Right lobe of liver (tissue), 6 donors: ENCODE measurements around the gene ST6GAL2. TPM values are rescaled to one million over a fixed set of nuclear protein-coding genes. Genes with fewer than 3 reads are reported as not detected.

Experiments used
- ATAC-seq, 4 donors: fragments of 200-7000 bp; cut with Tn5 transposase; one replicate each; pipeline ENCODE4 v1.9.1; 2020; ENCODE audit warnings: mild to moderate bottlenecking in 4 of 4, moderate library complexity in 4 of 4
- DNase-seq, 3 donors: peaks; one replicate each; pipeline ENCODE4 v3.0.0-alpha.2; 2020
- H3K27ac ChIP-seq, 3 donors: fragments of 200-600 bp; one replicate each; pipeline ENCODE4 v1.8.0; 2022
- H3K27me3 ChIP-seq, 2 donors: fragments of 200-600 bp; one replicate each; pipeline ENCODE4 v1.8.0; 2022
- H3K36me3 ChIP-seq, 4 donors: fragments of 200-600 bp; sonication (generic) in 1 of 4; one replicate each; pipeline versions ENCODE4 v1.5.1 to v1.8.0; 2017 to 2022; ENCODE audit warnings: control low read depth in 1 of 4
- H3K4me1 ChIP-seq, 4 donors: fragments of 200-600 bp; sonication (generic) in 1 of 4; one replicate each; pipeline versions ENCODE4 v1.5.1 to v1.8.0; 2017 to 2022; ENCODE audit warnings: control low read depth in 1 of 4
- H3K4me3 ChIP-seq, 3 donors: fragments of 200-600 bp; one replicate each; pipeline ENCODE4 v1.8.0; 2022
- H3K9me3 ChIP-seq, 4 donors: fragments of 200-600 bp; sonication (generic) in 1 of 4; one replicate each; pipeline versions ENCODE4 v1.5.1 to v1.8.0; 2017 to 2022; ENCODE audit warnings: control low read depth in 1 of 4
- CTCF ChIP-seq, 4 donors: fragments of 200-600 bp in 3 of 4; fragments of 450-650 bp in 1 of 4; IDR thresholded peaks; one replicate each; pipeline versions ENCODE4 v1.5.1 to v1.8.0; 2016 to 2022; ENCODE audit warnings: antibody characterized with exemption in 4 of 4, mild to moderate bottlenecking in 2 of 4
- POLR2A ChIP-seq: fragments of 450-650 bp; IDR thresholded peaks from one replicate; pipeline ENCODE4 v1.6.1; 2017; ENCODE audit warnings: antibody characterized with exemption, mild to moderate bottlenecking
- WGBS: methylation state at CpG from one replicate; pipeline ENCODE4 v1.1.6; 2018; ENCODE audit warnings: low coverage, low lambda C conversion rate; ENCODE audit not compliant: insufficient coverage; ENCODE audit errors: missing lambda C conversion rate; 5-methylcytosine and 5-hydroxymethylcytosine counted together
- intact Hi-C, 2 donors: fragments of 100-400 bp; cut with DNase I; formaldehyde crosslinking; loops; one replicate each; pipeline versions ENCODE4 v1.11.2 to v1.14.1; 2022
- total RNA-seq, 6 experiments: library from RNA; depleted of rRNA in 2 of 6; stranded (reverse); fragments of >200 nt in 2 of 6; fragmentation: NEBNext Ultra II Directional in 3 of 6; extraction: Animal tissue kit (Norgen Biotek cat#: 25700) in 3 of 6; gene quantifications; one replicate each; pipeline versions ENCODE4 v1.1.0 to v1.2.4, GENCODE V29; 2016 to 2023
- donor health status: DM: no; HTN: yes; CAD: no.
- donor health status: DM: no; HTN: no; CAD: no.
- donor health status: DM: no; HTN: no; CAD: no.
- donor health status: DM: no; HTN: yes; CAD: no.
- donor health status: DM: no; HTN: yes; CAD: no.

ST6GAL2 gene
- total RNA-seq, 6 experiments from 2014 or later, result 0.55 to 2.4 (median 1.7) TPM

- Histone ChIP-seq H3K27me3 (no peaks in the 10 kb centered on the region), H3K4me3 (no peak overlapping the region), H3K9me3 (no peaks in the 10 kb centered on the region), H3K36me3 (no peaks in the 10 kb centered on the region), H3K4me1 (no peaks in the 10 kb centered on the region), H3K27ac (no peak overlapping the region)
- ATAC-seq (no peak), DNase-seq (no peak)
- 44% methylated on average over 7 of the region's 7 CpGs for WGBS
- intact Hi-C loops, result no loop called here
- no peak for TF ChIP-seq CTCF (IDR thresholded peaks at IDR 0.05)
- no peak for TF ChIP-seq POLR2A
Observed at GRCh38 chr2:106839849-106840595, 45.9 kb downstream of the ST6GAL2 start.

GRCh38 chr2:106833256-106833655 lies 52.7 kb downstream of the ST6GAL2 start:
- Histone ChIP-seq H3K36me3 (no peaks in the 10 kb centered on the region), H3K4me1 (no peaks in the 10 kb centered on the region), H3K27ac (no peak overlapping the region), H3K9me3 (no peaks in the 10 kb centered on the region), H3K4me3 (no peak overlapping the region), H3K27me3 (no peaks in the 10 kb centered on the region)
- intact Hi-C loops, result no loop called here
- no peak for TF ChIP-seq POLR2A
- TF ChIP-seq CTCF (IDR thresholded peaks at IDR 0.05), result no peak
- DNase-seq (no peak), ATAC-seq (no peak)
- 28% methylated on average over 3 of the region's 3 CpGs for WGBS

GRCh38 chr2:106831816-106832569 lies 54.0 kb downstream of the ST6GAL2 start:
- no peak overlapping the region for H3K4me3 ChIP-seq
- H3K27me3 ChIP-seq, result no peaks in the 10 kb centered on the region
- no peaks in the 10 kb centered on the region for H3K4me1 ChIP-seq
- no peaks in the 10 kb centered on the region for H3K9me3 ChIP-seq
- no peak for TF ChIP-seq CTCF (IDR thresholded peaks at IDR 0.05)
- TF ChIP-seq POLR2A, result no peak
- no peaks in the 10 kb centered on the region for H3K36me3 ChIP-seq
- intact Hi-C loops, result no loop called here
- no peak for ATAC-seq
- no peak for DNase-seq
- 34% methylated on average over 6 of the region's 6 CpGs for WGBS
- H3K27ac ChIP-seq, result no peak overlapping the region

GRCh38 chr2:106831241-106831640 lies 54.7 kb downstream of the ST6GAL2 start:
- no peak for TF ChIP-seq CTCF (IDR thresholded peaks at IDR 0.05)
- TF ChIP-seq POLR2A, result no peak
- intact Hi-C loops, result no loop called here
- no peaks in the 10 kb centered on the region for H3K36me3 ChIP-seq
- no peaks in the 10 kb centered on the region for H3K27me3 ChIP-seq
- no peak overlapping the region for H3K27ac ChIP-seq
- no peak for DNase-seq
- H3K4me1 ChIP-seq, result no peaks in the 10 kb centered on the region
- no peak for ATAC-seq
- no peaks in the 10 kb centered on the region for H3K9me3 ChIP-seq
- H3K4me3 ChIP-seq, result no peak overlapping the region
- WGBS, result 33% methylated on average over 1 of the region's 3 CpGs
